HCT116 (cell line): ENCODE results near the gene PHF1. TPM values are rescaled to one million over a fixed set of nuclear protein-coding genes. Genes with fewer than 3 reads are reported as not detected.

Source experiments
- ATAC-seq: fragments of 200-7000 bp; cut with Tn5 transposase; 2 replicates; pipeline ENCODE4 v1.9.1; 2020; ENCODE audit warnings: mild to moderate bottlenecking, moderate library complexity
- BruUV-seq: library from RNA; stranded (reverse); fragments of 400-500 nt; replicated peaks from 2 replicates; lab custom pipeline; 2021; lab: Mats Ljungman, UMichigan
- CTCF ChIA-PET: fragments of 300-600 bp; sonication (Branson Sonifier 250); formaldehyde crosslinking; loops from one replicate; lab custom pipeline; 2021; ENCODE audit warnings: antibody characterized with exemption; lab: Charles Lee
- POLR2A ChIA-PET: fragments of 300-600, 350-600 bp; sonication (Branson Sonifier 250); formaldehyde crosslinking; loops from one replicate; lab custom pipeline; 2021; ENCODE audit warnings: antibody characterized with exemption; lab: Charles Lee
- RAD21 ChIA-PET, 2 experiments: fragments of 300-600 bp; sonication (Branson Sonifier 250); formaldehyde crosslinking; loops; one replicate each; lab custom pipeline; 2023; ENCODE audit warnings: low total read pairs in 2 of 2; ENCODE audit not compliant: uncharacterized antibody in 2 of 2, unreplicated experiment in 2 of 2, low non-redundant PET in 1 of 2; lab: Charles Lee
- DNase-seq: peaks from one replicate; pipeline ENCODE4 v3.0.0-alpha.2; 2010; ENCODE audit warnings: low read depth, low spot score
- H2AFZ ChIP-seq: fragments of 200-600 bp; shearing (Covaris generic), sonication (generic); 2 replicates; pipeline ENCODE4 v1.6.1; 2017; ENCODE audit warnings: low read depth, mixed run types, mixed read lengths, antibody characterized with exemption, low read length; ENCODE audit not compliant: poor library complexity, severe bottlenecking
- H3K27ac ChIP-seq: 2 replicates; pipeline ENCODE4 v1.5.1; 2012; ENCODE audit warnings: low read depth, low read length
- H3K27me3 ChIP-seq: fragments of 200-600 bp; sonication (generic); 2 replicates; pipeline ENCODE4 v1.6.1; 2016; ENCODE audit warnings: mixed run types, low read length, mixed read lengths; ENCODE audit not compliant: insufficient read depth
- H3K36me3 ChIP-seq, 2 experiments: fragments of 200-500 bp in 1 of 2; fragments of 200-600 bp in 1 of 2; sonication (Bioruptor generic) in 1 of 2; sonication (generic) in 1 of 2; 2 replicates each; pipeline versions ENCODE4 v1.5.1 to v1.6.1; 2014 to 2016; ENCODE audit warnings: low read length in 2 of 2, inconsistent platforms in 1 of 2, mixed read lengths in 1 of 2, mixed run types in 1 of 2; ENCODE audit not compliant: insufficient read depth in 2 of 2, control insufficient read depth in 1 of 2
- H3K4me1 ChIP-seq, 2 experiments: fragments of 200-600 bp in 1 of 2; sonication (generic) in 1 of 2; 2 replicates each; pipeline versions ENCODE4 v1.5.1 to v1.6.1; 2012 to 2017; ENCODE audit warnings: low read length in 2 of 2, inconsistent platforms in 1 of 2, mild to moderate bottlenecking in 1 of 2, mixed read lengths in 1 of 2, mixed run types in 1 of 2, moderate library complexity in 1 of 2; ENCODE audit not compliant: insufficient read depth in 2 of 2, control insufficient read depth in 1 of 2
- H3K4me2 ChIP-seq: fragments of 200-600 bp; sonication (generic); 2 replicates; pipeline ENCODE4 v1.6.1; 2017; ENCODE audit warnings: mixed run types, low read length, mixed read lengths
- H3K4me3 ChIP-seq, 2 experiments: fragments of 200-600 bp in 1 of 2; sonication (generic) in 1 of 2; replicated peaks in 1 of 2; 2 replicates each; pipeline ENCODE4 v1.5.1; 2011 to 2016; ENCODE audit warnings: low read length in 2 of 2, control low read depth in 1 of 2, low read depth in 1 of 2, mild to moderate bottlenecking in 1 of 2, mixed read lengths in 1 of 2, mixed run types in 1 of 2
- H3K79me2 ChIP-seq: fragments of 200-600 bp; sonication (generic); 2 replicates; pipeline ENCODE4 v1.6.1; 2017; ENCODE audit warnings: mild to moderate bottlenecking, mixed run types, low read length, moderate library complexity, mixed read lengths; ENCODE audit not compliant: insufficient read depth
- H3K9ac ChIP-seq: fragments of 200-600 bp; sonication (generic); 2 replicates; pipeline ENCODE4 v1.6.1; 2016; ENCODE audit warnings: low read length, mixed read lengths
- H3K9me2 ChIP-seq: fragments of 200-600 bp; sonication (generic), shearing (Covaris generic); 2 replicates; pipeline ENCODE4 v1.6.1; 2017; ENCODE audit warnings: mixed run types, mild to moderate bottlenecking, moderate library complexity; ENCODE audit not compliant: insufficient read depth
- H3K9me3 ChIP-seq, 2 experiments: fragments of 200-500 bp in 1 of 2; fragments of 200-600 bp in 1 of 2; sonication (Bioruptor generic) in 1 of 2; sonication (generic) in 1 of 2; 2 replicates each; pipeline ENCODE4 v1.6.1; 2014 to 2017; ENCODE audit warnings: low read length in 2 of 2, mixed read lengths in 2 of 2, inconsistent platforms in 1 of 2, low read depth in 1 of 2, mild to moderate bottlenecking in 1 of 2, mixed run types in 1 of 2, moderate library complexity in 1 of 2; ENCODE audit not compliant: control insufficient read depth in 1 of 2, insufficient read depth in 1 of 2
- H4K20me1 ChIP-seq: fragments of 200-600 bp; sonication (generic), shearing (Covaris generic); 2 replicates; pipeline ENCODE4 v1.6.1; 2017; ENCODE audit warnings: mixed run types, mild to moderate bottlenecking, moderate library complexity; ENCODE audit not compliant: insufficient read depth
- CBX3 ChIP-seq: IDR thresholded peaks from 2 replicates; pipeline ENCODE4 v1.6.1; 2012; ENCODE audit warnings: low read depth
- CEBPB ChIP-seq: IDR thresholded peaks from 2 replicates; pipeline ENCODE4 v1.6.1; 2012; ENCODE audit warnings: low read depth
- EZH2 ChIP-seq: fragments of 200-600 bp; sonication (generic); IDR thresholded peaks from 2 replicates; pipeline ENCODE4 v1.6.1; 2017; ENCODE audit warnings: antibody characterized with exemption, mixed run types
- EZH2phosphoT487 ChIP-seq: fragments of 200-600 bp; IDR thresholded peaks from 2 replicates; pipeline ENCODE4 v1.6.1; 2018; ENCODE audit warnings: antibody characterized with exemption, borderline replicate concordance
- FOSL1 ChIP-seq: IDR thresholded peaks from 2 replicates; pipeline ENCODE4 v1.6.1; 2012; ENCODE audit warnings: low read depth
- JUND ChIP-seq: IDR thresholded peaks from 2 replicates; pipeline ENCODE4 v1.6.1; 2012
- POLR2A ChIP-seq: IDR thresholded peaks from 2 replicates; pipeline ENCODE4 v1.7.0; 2011; ENCODE audit warnings: borderline replicate concordance; ENCODE audit not compliant: insufficient read depth, insufficient read length; ENCODE audit errors: extremely low read depth
- POLR2AphosphoS5 ChIP-seq: IDR thresholded peaks from 2 replicates; pipeline ENCODE4 v1.6.1; 2011; ENCODE audit warnings: mild to moderate bottlenecking, low read depth, low read length, moderate library complexity
- RAD21 ChIP-seq: IDR thresholded peaks from 2 replicates; pipeline ENCODE4 v1.6.1; 2012; ENCODE audit warnings: low read depth, mild to moderate bottlenecking
- SIN3A ChIP-seq: IDR thresholded peaks from 2 replicates; pipeline ENCODE4 v1.6.1; 2012; ENCODE audit warnings: low read depth
- ZFX ChIP-seq: fragments of 450-650 bp; IDR thresholded peaks from 2 replicates; pipeline ENCODE4 v1.6.1; 2017
- intact Hi-C: fragments of 100-400 bp; cut with micrococcal nuclease; formaldehyde crosslinking; loops from 2 replicates; pipeline ENCODE4 v1.10.0; 2022
- total RNA-seq: library from RNA; stranded (reverse); gene quantifications from one replicate; pipeline ENCODE4 v1.2.1, GENCODE V29; 2021; ENCODE audit not compliant: unreplicated experiment
- TF ChIP-seq, protein P1 (sequence below): IDR thresholded peaks from 2 replicates; pipeline ENCODE4 v1.6.1; 2012
- TF ChIP-seq, protein P2 (sequence below): IDR thresholded peaks from 2 replicates; pipeline ENCODE4 v1.6.1; 2011; ENCODE audit warnings: mild to moderate bottlenecking, low read length, moderate library complexity; ENCODE audit not compliant: insufficient replicate concordance; ENCODE audit errors: extremely low read depth

Gene PHF1
- total RNA-seq, 1 experiment from 2014 or later = 40.2 TPM

DNA sequence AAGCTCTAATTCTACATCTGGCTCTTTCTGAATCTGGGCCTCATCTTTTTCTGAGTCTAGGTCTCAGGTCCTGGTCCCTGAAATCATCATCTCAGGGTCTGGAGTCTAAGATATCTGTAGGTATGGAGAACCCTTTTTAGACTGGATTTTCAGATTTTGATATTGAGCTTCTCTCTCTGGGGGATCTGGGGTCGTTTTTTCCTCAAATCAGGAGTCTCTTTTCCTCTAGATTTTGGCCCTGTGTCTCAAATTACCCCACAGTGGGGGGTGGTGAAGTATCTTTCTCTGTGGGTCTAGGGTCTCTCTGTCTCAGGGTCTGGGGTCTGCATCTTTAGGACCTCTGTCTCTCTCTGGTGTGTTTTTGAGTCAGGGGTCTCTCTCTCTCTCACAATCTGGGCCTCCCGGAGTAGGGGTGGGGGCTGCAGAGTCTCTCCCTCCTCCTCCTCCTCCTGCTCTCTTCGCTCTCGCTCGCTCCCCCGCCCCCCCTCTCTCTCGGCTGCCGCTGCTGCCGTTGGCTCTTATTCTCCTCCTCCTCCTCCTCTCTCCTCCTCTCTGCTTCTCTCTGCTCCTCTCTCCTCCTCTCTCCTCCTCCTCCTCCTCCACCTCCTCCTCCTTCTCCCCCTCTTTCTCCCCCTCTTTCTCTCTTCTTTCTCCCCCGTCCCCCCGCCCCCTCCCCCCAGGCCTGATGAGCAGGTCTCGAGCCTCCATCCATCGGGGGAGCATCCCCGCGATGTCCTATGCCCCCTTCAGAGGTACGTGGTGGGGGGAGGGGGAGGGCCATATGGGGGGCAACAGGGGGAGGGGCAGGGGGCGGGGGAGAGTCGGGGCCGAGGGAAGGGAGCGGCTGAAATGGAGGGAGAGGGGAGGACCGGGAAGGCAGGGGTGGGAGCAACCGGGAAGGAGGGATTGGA lies 9.0 kb downstream of the PHF1 start, which contains the start of gene SYNGAP1:
TSS of gene SYNGAP1 (plus strand) at position 486 of the 911 bp plus-strand sequence. CDS start at position 686, 200 bp downstream.
- Histone ChIP-seq H3K9me2 (no peaks in the 10 kb centered on the region), H3K4me3 (peak within 1 kb of the TSS in 1 of 2 experiments; percentile 86; a peak in 2 of 4 replicates), H3K4me1 (peaks cover 13 to 35% of the 10 kb centered on the region in 2 experiments), H3K36me3 (peaks cover 5 to 11% of the 10 kb centered on the region in 2 experiments; a peak in 2 of 4 replicates), H3K9ac (peak within 1 kb of the TSS; percentile 70), H4K20me1 (no peaks in the 10 kb centered on the region), H3K79me2 (peaks cover 28% of the 10 kb centered on the region), H3K27me3 (no peaks in the 10 kb centered on the region), H3K9me3 (no peaks in the 10 kb centered on the region), H2AFZ (no peak within 1 kb of the TSS), H3K4me2 (peak within 1 kb of the TSS; percentile 97), H3K27ac (peak within 1 kb of the TSS; percentile 76)
- BruUV-seq = no TSS peak
- ChIA-PET RAD21 (no interaction called here), POLR2A (no interaction called here), CTCF (no interaction called here)
- DNase-seq (no peak), ATAC-seq (no peak)
- TF ChIP-seq POLR2A (no peak), CEBPB (no peak), FOSL1 (no peak), SIN3A (no peak), EZH2phosphoT487 (no peak), ZFX (no peak), RAD21 (no peak), POLR2AphosphoS5 (no peak), CBX3 (no peak), EZH2 (no peak), JUND (no peak)
- TF ChIP-seq, protein P1, sequence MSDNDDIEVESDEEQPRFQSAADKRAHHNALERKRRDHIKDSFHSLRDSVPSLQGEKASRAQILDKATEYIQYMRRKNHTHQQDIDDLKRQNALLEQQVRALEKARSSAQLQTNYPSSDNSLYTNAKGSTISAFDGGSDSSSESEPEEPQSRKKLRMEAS = no peak
- TF ChIP-seq, protein P2, sequence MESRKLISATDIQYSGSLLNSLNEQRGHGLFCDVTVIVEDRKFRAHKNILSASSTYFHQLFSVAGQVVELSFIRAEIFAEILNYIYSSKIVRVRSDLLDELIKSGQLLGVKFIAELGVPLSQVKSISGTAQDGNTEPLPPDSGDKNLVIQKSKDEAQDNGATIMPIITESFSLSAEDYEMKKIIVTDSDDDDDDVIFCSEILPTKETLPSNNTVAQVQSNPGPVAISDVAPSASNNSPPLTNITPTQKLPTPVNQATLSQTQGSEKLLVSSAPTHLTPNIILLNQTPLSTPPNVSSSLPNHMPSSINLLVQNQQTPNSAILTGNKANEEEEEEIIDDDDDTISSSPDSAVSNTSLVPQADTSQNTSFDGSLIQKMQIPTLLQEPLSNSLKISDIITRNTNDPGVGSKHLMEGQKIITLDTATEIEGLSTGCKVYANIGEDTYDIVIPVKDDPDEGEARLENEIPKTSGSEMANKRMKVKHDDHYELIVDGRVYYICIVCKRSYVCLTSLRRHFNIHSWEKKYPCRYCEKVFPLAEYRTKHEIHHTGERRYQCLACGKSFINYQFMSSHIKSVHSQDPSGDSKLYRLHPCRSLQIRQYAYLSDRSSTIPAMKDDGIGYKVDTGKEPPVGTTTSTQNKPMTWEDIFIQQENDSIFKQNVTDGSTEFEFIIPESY = no peak
- intact Hi-C loops = loop anchor here (10.0 kb wide), 1 partner anchor 215 kb away; the partner anchor contains the start of genes HSD17B8, RING1, RXRB and SLC39A7
